ENCODE data around the gene TMEM63C.

Gene TMEM63C

GRCh38 chr14:77268989-77269600 is 87.5 kb downstream of the TMEM63C start:
- no CpG with 5 or more reads among the region's 8 CpGs for WGBS (ENCODE audit: extremely low coverage, insufficient coverage, low lambda C conversion rate)
- peak overlapping the region; percentile 59 for H3K23ac ChIP-seq (ENCODE audit: low read length)
- no peak overlapping the region for H2BK5ac ChIP-seq (ENCODE audit: low read length)
- no peak overlapping the region for H3K4me2 ChIP-seq (ENCODE audit: low read length)
- no peak overlapping the region for H3K4me3 ChIP-seq (ENCODE audit: low read length)
- DNase-seq: no peak
- H3K4ac ChIP-seq (ENCODE audit: low read depth, low read length): no peak overlapping the region
- H4K5ac ChIP-seq (ENCODE audit: low read length): no peak overlapping the region
- no peak overlapping the region for H3K18ac ChIP-seq (ENCODE audit: low read length)
- H3K56ac ChIP-seq (ENCODE audit: low read length): no peak overlapping the region
- H2AK5ac ChIP-seq (ENCODE audit: low read length): no peak overlapping the region
- H3K27me3 ChIP-seq (ENCODE audit: insufficient read depth, low read length, poor library complexity): peaks cover 18% of the 10 kb centered on the region
- H4K8ac ChIP-seq (ENCODE audit: low read depth, low read length): no peak overlapping the region
- H3K27ac ChIP-seq (ENCODE audit: low read depth, low read length): no peak overlapping the region
- no peak overlapping the region for H2BK15ac ChIP-seq (replicated peaks; ENCODE audit: low read depth)
- H3K79me2 ChIP-seq (ENCODE audit: control insufficient read depth, insufficient read depth, low read length): no peaks in the 10 kb centered on the region
- H3K36me3 ChIP-seq (ENCODE audit: control insufficient read depth, insufficient read depth, low read length): no peaks in the 10 kb centered on the region
- no peak overlapping the region for H2BK120ac ChIP-seq (ENCODE audit: low read depth, low read length)
- H3K4me1 ChIP-seq (ENCODE audit: control insufficient read depth, low read depth, low read length): no peaks in the 10 kb centered on the region
- no peaks in the 10 kb centered on the region for H3K79me1 ChIP-seq (ENCODE audit: low read length)
- no peak overlapping the region for H3K9ac ChIP-seq (ENCODE audit: low read length)

GRCh38 chr14:77270361-77271112 is 88.9 kb downstream of the TMEM63C start:
- no CpG with 5 or more reads among the region's 84 CpGs for WGBS (ENCODE audit: extremely low coverage, insufficient coverage, low lambda C conversion rate)
- no peak overlapping the region for H3K27ac ChIP-seq (ENCODE audit: low read depth, low read length)
- no peak overlapping the region for H3K4me3 ChIP-seq (ENCODE audit: low read length)
- peak overlapping the region; percentile 40 for H3K9ac ChIP-seq (ENCODE audit: low read length)
- H3K56ac ChIP-seq (ENCODE audit: low read length): peak overlapping the region; percentile 56
- H3K36me3 ChIP-seq (ENCODE audit: control insufficient read depth, insufficient read depth, low read length): no peaks in the 10 kb centered on the region
- no peak overlapping the region for H4K5ac ChIP-seq (ENCODE audit: low read length)
- no peak overlapping the region for H4K8ac ChIP-seq (ENCODE audit: low read depth, low read length)
- H2BK15ac ChIP-seq (replicated peaks; ENCODE audit: low read depth): no peak overlapping the region
- peaks cover 18% of the 10 kb centered on the region for H3K27me3 ChIP-seq (ENCODE audit: insufficient read depth, low read length, poor library complexity)
- H2BK120ac ChIP-seq (ENCODE audit: low read depth, low read length): no peak overlapping the region
- H3K4ac ChIP-seq (ENCODE audit: low read depth, low read length): no peak overlapping the region
- peak overlapping the region; percentile 45 for H3K23ac ChIP-seq (ENCODE audit: low read length)
- no peak overlapping the region for H2BK5ac ChIP-seq (ENCODE audit: low read length)
- no peaks in the 10 kb centered on the region for H3K79me2 ChIP-seq (ENCODE audit: control insufficient read depth, insufficient read depth, low read length)
- H3K79me1 ChIP-seq (ENCODE audit: low read length): no peaks in the 10 kb centered on the region
- peak overlapping the region; percentile 59 for H3K4me2 ChIP-seq (ENCODE audit: low read length)
- no peak overlapping the region for H2AK5ac ChIP-seq (ENCODE audit: low read length)
- no peak overlapping the region for H3K18ac ChIP-seq (ENCODE audit: low read length)
- H3K4me1 ChIP-seq (ENCODE audit: control insufficient read depth, low read depth, low read length): no peaks in the 10 kb centered on the region
- no peak for DNase-seq

GRCh38 chr14:77271113-77271710 is 89.6 kb downstream of the TMEM63C start, which contains the start of gene NGB:
TSS of gene NGB (minus strand) at chr14:77271206. CDS start at chr14:77270937, 269 bp downstream.
- peak within 1 kb of the TSS; percentile 56 for H3K56ac ChIP-seq (ENCODE audit: low read length)
- H3K23ac ChIP-seq (ENCODE audit: low read length): peak within 1 kb of the TSS; percentile 45
- H2AK5ac ChIP-seq (ENCODE audit: low read length): no peak within 1 kb of the TSS
- H3K27me3 ChIP-seq (ENCODE audit: insufficient read depth, low read length, poor library complexity): peaks cover 18% of the 10 kb centered on the region
- no peaks in the 10 kb centered on the region for H3K4me1 ChIP-seq (ENCODE audit: control insufficient read depth, low read depth, low read length)
- H4K8ac ChIP-seq (ENCODE audit: low read depth, low read length): no peak within 1 kb of the TSS
- peak within 1 kb of the TSS; percentile 59 for H3K4me2 ChIP-seq (ENCODE audit: low read length)
- H2BK120ac ChIP-seq (ENCODE audit: low read depth, low read length): no peak within 1 kb of the TSS
- no peaks in the 10 kb centered on the region for H3K79me1 ChIP-seq (ENCODE audit: low read length)
- no peaks in the 10 kb centered on the region for H3K36me3 ChIP-seq (ENCODE audit: control insufficient read depth, insufficient read depth, low read length)
- H4K5ac ChIP-seq (ENCODE audit: low read length): no peak within 1 kb of the TSS
- no peaks in the 10 kb centered on the region for H3K79me2 ChIP-seq (ENCODE audit: control insufficient read depth, insufficient read depth, low read length)
- peak within 1 kb of the TSS; percentile 40 for H3K9ac ChIP-seq (ENCODE audit: low read length)
- no peak within 1 kb of the TSS for H3K4ac ChIP-seq (ENCODE audit: low read depth, low read length)
- H2BK15ac ChIP-seq (replicated peaks; ENCODE audit: low read depth): no peak within 1 kb of the TSS
- DNase-seq: no peak
- no peak within 1 kb of the TSS for H2BK5ac ChIP-seq (ENCODE audit: low read length)
- H3K4me3 ChIP-seq (ENCODE audit: low read length): no peak within 1 kb of the TSS
- H3K18ac ChIP-seq (ENCODE audit: low read length): no peak within 1 kb of the TSS
- no peak within 1 kb of the TSS for H3K27ac ChIP-seq (ENCODE audit: low read depth, low read length)
- WGBS (ENCODE audit: extremely low coverage, insufficient coverage, low lambda C conversion rate): no CpG with 5 or more reads among the region's 38 CpGs

DNA sequence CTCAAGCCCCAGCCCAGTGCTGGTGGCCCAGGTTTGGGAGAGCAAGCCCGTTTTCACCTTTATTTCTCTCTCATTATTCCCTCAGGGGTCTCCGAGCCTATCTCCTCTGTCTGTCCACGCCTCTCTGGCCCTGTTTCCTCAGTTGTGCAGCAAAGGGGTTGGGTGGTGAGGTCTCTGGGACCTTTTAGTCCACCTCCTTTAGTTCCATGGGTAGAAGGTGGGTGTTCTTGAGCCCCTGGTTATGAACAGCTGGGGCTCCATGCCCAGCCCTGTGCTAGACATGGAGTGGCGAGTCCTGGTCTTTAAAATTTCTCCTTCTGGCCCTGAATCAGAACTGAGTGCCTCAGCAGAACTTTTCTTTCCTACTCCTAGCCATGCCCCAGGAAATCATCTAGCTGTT is 90.7 kb downstream of the TMEM63C start:
- Histone ChIP-seq H3K27ac (ENCODE audit: low read depth, low read length) (no peak overlapping the region), H3K23ac (ENCODE audit: low read length) (no peak overlapping the region), H3K18ac (ENCODE audit: low read length) (no peak overlapping the region), H3K36me3 (ENCODE audit: control insufficient read depth, insufficient read depth, low read length) (no peaks in the 10 kb centered on the region), H3K4me1 (ENCODE audit: control insufficient read depth, low read depth, low read length) (no peaks in the 10 kb centered on the region), H3K79me2 (ENCODE audit: control insufficient read depth, insufficient read depth, low read length) (no peaks in the 10 kb centered on the region), H2BK5ac (ENCODE audit: low read length) (no peak overlapping the region), H3K56ac (ENCODE audit: low read length) (no peak overlapping the region), H3K4ac (ENCODE audit: low read depth, low read length) (no peak overlapping the region), H3K27me3 (ENCODE audit: insufficient read depth, low read length, poor library complexity) (peaks cover 18% of the 10 kb centered on the region), H3K9ac (ENCODE audit: low read length) (no peak overlapping the region), H3K79me1 (ENCODE audit: low read length) (no peaks in the 10 kb centered on the region), H2BK15ac (replicated peaks; ENCODE audit: low read depth) (no peak overlapping the region), H4K8ac (ENCODE audit: low read depth, low read length) (no peak overlapping the region), H3K4me2 (ENCODE audit: low read length) (no peak overlapping the region), H4K5ac (ENCODE audit: low read length) (no peak overlapping the region), H2BK120ac (ENCODE audit: low read depth, low read length) (no peak overlapping the region), H2AK5ac (ENCODE audit: low read length) (no peak overlapping the region), H3K4me3 (ENCODE audit: low read length) (no peak overlapping the region)
- no peak for DNase-seq
- no CpG with 5 or more reads among the region's 4 CpGs for WGBS (ENCODE audit: extremely low coverage, insufficient coverage, low lambda C conversion rate)

DNA sequence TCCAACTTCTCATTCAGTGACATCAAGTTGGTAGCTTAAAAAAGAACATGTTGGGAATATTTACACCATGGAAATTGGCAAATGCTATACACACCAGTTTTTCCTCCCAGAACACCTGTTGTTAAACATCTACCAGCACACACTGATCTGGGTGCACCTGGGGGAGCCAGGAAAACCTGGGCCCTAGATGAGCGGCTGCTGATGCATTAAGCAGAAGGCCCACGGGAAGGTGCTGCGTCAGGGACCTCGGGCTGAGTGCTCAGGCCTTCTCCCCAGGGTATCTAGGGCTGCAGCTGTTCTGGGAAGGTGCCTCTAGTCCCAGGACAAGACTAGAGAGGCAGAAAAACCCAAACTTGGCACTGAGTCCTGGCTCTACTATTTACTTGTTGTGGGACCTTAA is 92.2 kb downstream of the TMEM63C start:
- H3K79me2 ChIP-seq (ENCODE audit: control insufficient read depth, insufficient read depth, low read length): no peaks in the 10 kb centered on the region
- no peak overlapping the region for H4K8ac ChIP-seq (ENCODE audit: low read depth, low read length)
- no peak overlapping the region for H4K5ac ChIP-seq (ENCODE audit: low read length)
- H3K4me2 ChIP-seq (ENCODE audit: low read length): no peak overlapping the region
- no peak for DNase-seq
- no peak overlapping the region for H2BK15ac ChIP-seq (replicated peaks; ENCODE audit: low read depth)
- H3K27me3 ChIP-seq (ENCODE audit: insufficient read depth, low read length, poor library complexity): peaks cover 18% of the 10 kb centered on the region
- H2BK120ac ChIP-seq (ENCODE audit: low read depth, low read length): no peak overlapping the region
- no peak overlapping the region for H3K56ac ChIP-seq (ENCODE audit: low read length)
- no peak overlapping the region for H3K23ac ChIP-seq (ENCODE audit: low read length)
- no peak overlapping the region for H3K4me3 ChIP-seq (ENCODE audit: low read length)
- no peaks in the 10 kb centered on the region for H3K36me3 ChIP-seq (ENCODE audit: control insufficient read depth, insufficient read depth, low read length)
- no peak overlapping the region for H2AK5ac ChIP-seq (ENCODE audit: low read length)
- no peak overlapping the region for H2BK5ac ChIP-seq (ENCODE audit: low read length)
- H3K27ac ChIP-seq (ENCODE audit: low read depth, low read length): no peak overlapping the region
- H3K4ac ChIP-seq (ENCODE audit: low read depth, low read length): no peak overlapping the region
- H3K9ac ChIP-seq (ENCODE audit: low read length): no peak overlapping the region
- H3K18ac ChIP-seq (ENCODE audit: low read length): no peak overlapping the region
- WGBS (ENCODE audit: extremely low coverage, insufficient coverage, low lambda C conversion rate): no CpG with 5 or more reads among the region's 4 CpGs
- H3K79me1 ChIP-seq (ENCODE audit: low read length): no peaks in the 10 kb centered on the region
- H3K4me1 ChIP-seq (ENCODE audit: control insufficient read depth, low read depth, low read length): no peaks in the 10 kb centered on the region
